ENCODE results near the gene PXMP4. TPM values are rescaled to one million over a fixed set of nuclear protein-coding genes. Genes with fewer than 3 reads are reported as not detected.

Gene PXMP4
- total and polyA plus RNA-seq, 2 experiments from 2014 or later, result 5.9 to 14.1 TPM

- no peak for DNase-seq
- no peak overlapping the region for H3K4me3 ChIP-seq
- no peaks in the 10 kb centered on the region for H3K9me3 ChIP-seq (ENCODE audit: low read depth)
- H3K27ac ChIP-seq, result no peak overlapping the region
- no peak overlapping the region for H2AFZ ChIP-seq
- H3K27me3 ChIP-seq (replicated peaks; ENCODE audit: insufficient read depth), result no peaks in the 10 kb centered on the region
- no peaks in the 10 kb centered on the region for H4K20me1 ChIP-seq (ENCODE audit: insufficient read depth)
- H3K9ac ChIP-seq, result no peak overlapping the region
- 0 out of 2 replicates have a peak, but pooled peaks cover 6% of the 10 kb centered on the region for H3K79me2 ChIP-seq (ENCODE audit: insufficient read depth)
- H3K4me1 ChIP-seq (ENCODE audit: insufficient read depth), result peaks cover 13% of the 10 kb centered on the region; the same call in 1 of the 2 replicates
- H3K9me2 ChIP-seq (ENCODE audit: insufficient read depth), result no peaks in the 10 kb centered on the region
- no peaks in the 10 kb centered on the region for H3F3A ChIP-seq (ENCODE audit: insufficient read depth)
- in situ Hi-C loops (cut with MboI), result no loop called here
- no peak for TF ChIP-seq EZH2phosphoT487 (IDR thresholded peaks at IDR 0.05; ENCODE audit: insufficient read depth, low read depth)
- TF ChIP-seq EZH2 (IDR thresholded peaks at IDR 0.05; ENCODE audit: insufficient read depth, poor library complexity, severe bottlenecking), result no peak
- H3K4me2 ChIP-seq (ENCODE audit: unreplicated experiment), result no peak overlapping the region
- 93% methylated on average over 20 to 21 of the region's 21 CpGs for WGBS, 2 experiments (ENCODE audit: low coverage in 1 of 2, low lambda C conversion rate in 2 of 2, missing lambda C conversion rate in 2 of 2)
- H3K36me3 ChIP-seq (ENCODE audit: low read depth), result no peaks in the 10 kb centered on the region
These were observed 60.0 kb downstream of the PXMP4 start for GRCh38 chr20:33660035-33660684.

GRCh38 chr20:33659341-33660034 is 60.6 kb downstream of the PXMP4 start:
- WGBS, 2 experiments (ENCODE audit: low coverage in 1 of 2, low lambda C conversion rate in 2 of 2, missing lambda C conversion rate in 2 of 2), result 94% methylated on average over 25 to 32 of the region's 32 CpGs
- in situ Hi-C loops (cut with MboI), result loop anchor here (10.0 kb wide), 1 partner anchor 195 kb away; no protein-coding TSS in a partner anchor
- H3K36me3 ChIP-seq (ENCODE audit: low read depth), result no peaks in the 10 kb centered on the region

GRCh38 chr20:33658929-33659328 is 61.2 kb downstream of the PXMP4 start:
- no peak overlapping the region for H3K4me3 ChIP-seq
- no peak for DNase-seq
- H3K9me3 ChIP-seq (ENCODE audit: low read depth), result no peaks in the 10 kb centered on the region
- H4K20me1 ChIP-seq (ENCODE audit: insufficient read depth), result no peaks in the 10 kb centered on the region
- 0 out of 2 replicates have a peak, but pooled peaks cover 6% of the 10 kb centered on the region for H3K79me2 ChIP-seq (ENCODE audit: insufficient read depth)
- no peak overlapping the region for H3K27ac ChIP-seq
- H2AFZ ChIP-seq, result no peak overlapping the region
- TF ChIP-seq EZH2phosphoT487 (IDR thresholded peaks at IDR 0.05; ENCODE audit: insufficient read depth, low read depth) (no peak), EZH2 (IDR thresholded peaks at IDR 0.05; ENCODE audit: insufficient read depth, poor library complexity, severe bottlenecking) (no peak)
- WGBS, 2 experiments (ENCODE audit: low coverage in 1 of 2, low lambda C conversion rate in 2 of 2, missing lambda C conversion rate in 2 of 2), result 82 to 93% methylated on average over 4 of the region's 4 CpGs
- H3K4me2 ChIP-seq (ENCODE audit: unreplicated experiment), result no peak overlapping the region
- in situ Hi-C loops (cut with MboI), result loop anchor here (10.0 kb wide), 1 partner anchor 194 kb away; no protein-coding TSS in a partner anchor
- no peaks in the 10 kb centered on the region for H3F3A ChIP-seq (ENCODE audit: insufficient read depth)
- peaks cover 5% of the 10 kb centered on the region for H3K4me1 ChIP-seq (ENCODE audit: insufficient read depth)
- no peaks in the 10 kb centered on the region for H3K27me3 ChIP-seq (replicated peaks; ENCODE audit: insufficient read depth)
- no peak overlapping the region for H3K9ac ChIP-seq
- no peaks in the 10 kb centered on the region for H3K9me2 ChIP-seq (ENCODE audit: insufficient read depth)
- no peaks in the 10 kb centered on the region for H3K36me3 ChIP-seq (ENCODE audit: low read depth)

More at GRCh38 chr20:33659341-33660034, 60.6 kb downstream of the PXMP4 start:
- no peak for DNase-seq
- Histone ChIP-seq H3K9ac (no peak overlapping the region), H3K9me3 (ENCODE audit: low read depth) (no peaks in the 10 kb centered on the region), H3K27me3 (replicated peaks; ENCODE audit: insufficient read depth) (no peaks in the 10 kb centered on the region), H4K20me1 (ENCODE audit: insufficient read depth) (no peaks in the 10 kb centered on the region), H2AFZ (no peak overlapping the region), H3K4me2 (ENCODE audit: unreplicated experiment) (no peak overlapping the region), H3K9me2 (ENCODE audit: insufficient read depth) (no peaks in the 10 kb centered on the region), H3K27ac (no peak overlapping the region), H3F3A (ENCODE audit: insufficient read depth) (no peaks in the 10 kb centered on the region), H3K4me1 (ENCODE audit: insufficient read depth) (peaks cover 11% of the 10 kb centered on the region; the same call in 1 of the 2 replicates), H3K79me2 (ENCODE audit: insufficient read depth) (0 out of 2 replicates have a peak, but pooled peaks cover 6% of the 10 kb centered on the region), H3K4me3 (no peak overlapping the region)
- TF ChIP-seq EZH2 (IDR thresholded peaks at IDR 0.05; ENCODE audit: insufficient read depth, poor library complexity, severe bottlenecking) (no peak), EZH2phosphoT487 (IDR thresholded peaks at IDR 0.05; ENCODE audit: insufficient read depth, low read depth) (no peak)

GRCh38 chr20:33658510-33658909 is 61.6 kb downstream of the PXMP4 start:
- TF ChIP-seq EZH2 (IDR thresholded peaks at IDR 0.05; ENCODE audit: insufficient read depth, poor library complexity, severe bottlenecking) (no peak), EZH2phosphoT487 (IDR thresholded peaks at IDR 0.05; ENCODE audit: insufficient read depth, low read depth) (no peak)
- DNase-seq, result no peak
- no peaks in the 10 kb centered on the region for H3K36me3 ChIP-seq (ENCODE audit: low read depth)
- H3K79me2 ChIP-seq (ENCODE audit: insufficient read depth), result 0 out of 2 replicates have a peak, but pooled peaks cover 6% of the 10 kb centered on the region
- no peak overlapping the region for H2AFZ ChIP-seq
- in situ Hi-C loops (cut with MboI), result loop anchor here (10.0 kb wide), 1 partner anchor 194 kb away; no protein-coding TSS in a partner anchor
- H3K27ac ChIP-seq, result no peak overlapping the region
- H3K9ac ChIP-seq, result no peak overlapping the region
- no peak overlapping the region for H3K4me2 ChIP-seq (ENCODE audit: unreplicated experiment)
- H3K4me1 ChIP-seq (ENCODE audit: insufficient read depth), result peaks cover 4% of the 10 kb centered on the region
- H3K9me2 ChIP-seq (ENCODE audit: insufficient read depth), result no peaks in the 10 kb centered on the region
- no peaks in the 10 kb centered on the region for H3K27me3 ChIP-seq (replicated peaks; ENCODE audit: insufficient read depth)
- H3K9me3 ChIP-seq (ENCODE audit: low read depth), result no peaks in the 10 kb centered on the region
- no peak overlapping the region for H3K4me3 ChIP-seq
- 88 to 92% methylated on average over 8 of the region's 8 CpGs for WGBS, 2 experiments (ENCODE audit: low coverage in 1 of 2, low lambda C conversion rate in 2 of 2, missing lambda C conversion rate in 2 of 2)
- H4K20me1 ChIP-seq (ENCODE audit: insufficient read depth), result no peaks in the 10 kb centered on the region
- no peaks in the 10 kb centered on the region for H3F3A ChIP-seq (ENCODE audit: insufficient read depth)
